ENCODE results near the gene EIF5AL1.
"Not testable (repeated sequence)": the region's sequence is repeated elsewhere in the genome, so short reads cannot be mapped to it uniquely, and the experiment has no call there.

GRCh38 chr10:79505328-79505727, 7.0 kb upstream of the EIF5AL1 start:
- not testable (repeated sequence) for TF ChIP-seq CTCF (IDR thresholded peaks at IDR 0.05 in 2 of 3, conservative IDR thresholded peaks at IDR 0.05 in 1 of 3; ENCODE audit: insufficient read depth in 2 of 3, low read depth in 1 of 3, low read length in 3 of 3); USF1 (CRISPR knock-in tag; IDR thresholded peaks at IDR 0.05); ZNF384 (IDR thresholded peaks at IDR 0.05; ENCODE audit: low read depth, low read length); RFX5 (IDR thresholded peaks at IDR 0.05; ENCODE audit: low read depth, low read length); TBL1XR1 (IDR thresholded peaks at IDR 0.05; ENCODE audit: low read length in 2 of 2); FOXM1 (IDR thresholded peaks at IDR 0.05; ENCODE audit: low read depth); FOXM1 (CRISPR knock-in tag; IDR thresholded peaks at IDR 0.05; ENCODE audit: low read depth); POLR2AphosphoS5 (IDR thresholded peaks at IDR 0.05; ENCODE audit: control insufficient read depth, insufficient read depth, low read depth, low read length); EZH2 (IDR thresholded peaks at IDR 0.05; ENCODE audit: borderline replicate concordance, low read depth, low read length); GABPB2 (CRISPR knock-in tag; conservative IDR thresholded peaks at IDR 0.05); ATF3 (IDR thresholded peaks at IDR 0.05); ATF3 (CRISPR knock-in tag; conservative IDR thresholded peaks at IDR 0.05); SPI1 (IDR thresholded peaks at IDR 0.05; ENCODE audit: borderline replicate concordance, low read depth, low read length); MYNN (IDR thresholded peaks at IDR 0.05); MYNN (CRISPR knock-in tag; IDR thresholded peaks at IDR 0.05); BRCA1 (IDR thresholded peaks at IDR 0.05); BRCA1 (CRISPR knock-in tag; IDR thresholded peaks at IDR 0.05); MCM2 (IDR thresholded peaks at IDR 0.05; ENCODE audit: low read depth)
